ENCODE results near the gene THBS1.

GRCh38 chr15:39598958-39599845 lies 18.3 kb downstream of the THBS1 start:
- no peak for TF ChIP-seq CTCF (IDR thresholded peaks at IDR 0.05)
- no peak for TF ChIP-seq POLR2A (IDR thresholded peaks at IDR 0.05)
- no peak for TF ChIP-seq POLR2AphosphoS5 (IDR thresholded peaks at IDR 0.05; ENCODE audit: insufficient read depth in 1 of 2, low read depth in 1 of 2)

All from vagina (tissue), 2 donors.